IMR-90 (cell line): Measurements from ENCODE around the gene C11orf98. TPM values are rescaled to one million over a fixed set of nuclear protein-coding genes. Genes with fewer than 3 reads are reported as not detected.
"Not testable (repeated sequence)": the region's sequence is repeated elsewhere in the genome, so short reads cannot be mapped to it uniquely, and the experiment has no call there.

Experiments
- ATAC-seq: fragments of 200-7000 bp; cut with Tn5 transposase; 2 replicates; pipeline ENCODE4 v1.9.1; 2020; ENCODE audit warnings: low read depth, mild to moderate bottlenecking, moderate library complexity
- BruUV-seq: library from RNA; stranded (reverse); fragments of 400-500 nt; replicated peaks from 2 replicates; lab custom pipeline; 2021; lab: Mats Ljungman, UMichigan
- CTCF ChIA-PET: fragments of 300-600 bp; formaldehyde crosslinking; extraction: SDS; loops from one replicate; lab custom pipeline; 2021; ENCODE audit warnings: antibody characterized with exemption; lab: Yijun Ruan, JAX
- POLR2A ChIA-PET: fragments of 300-600 bp; sonication (Branson Sonifier 250); formaldehyde crosslinking; loops from one replicate; lab custom pipeline; 2022; ENCODE audit warnings: antibody characterized with exemption; ENCODE audit not compliant: unreplicated experiment; lab: Charles Lee
- DNase-seq: peaks from one replicate; pipeline ENCODE4 v3.0.0; 2013
- H2AFZ ChIP-seq: replicated peaks from 2 replicates; pipeline ENCODE3; 2013; ENCODE audit warnings: low read length, mild to moderate bottlenecking; ENCODE audit not compliant: poor library complexity
- H2AK5ac ChIP-seq: 2 replicates; pipeline ENCODE4 v1.6.1; 2013; ENCODE audit warnings: low read depth, low read length, inconsistent platforms
- H2AK9ac ChIP-seq: replicated peaks from 2 replicates; pipeline ENCODE3; 2013; ENCODE audit warnings: mild to moderate bottlenecking, low read depth, low read length, moderate library complexity; ENCODE audit not compliant: poor library complexity
- H2BK120ac ChIP-seq: 2 replicates; pipeline ENCODE4 v1.6.1; 2013; ENCODE audit warnings: low read depth, low read length, inconsistent platforms
- H2BK15ac ChIP-seq: 3 replicates; pipeline ENCODE4 v1.6.1; 2013; ENCODE audit warnings: low read depth, low read length, inconsistent platforms
- H2BK20ac ChIP-seq: 2 replicates; pipeline ENCODE4 v1.6.1; 2013; ENCODE audit warnings: low read depth, mild to moderate bottlenecking, inconsistent platforms, low read length, moderate library complexity
- H2BK5ac ChIP-seq: 2 replicates; pipeline ENCODE4 v1.6.1; 2013; ENCODE audit warnings: mild to moderate bottlenecking, low read depth, low read length, inconsistent platforms; ENCODE audit not compliant: poor library complexity, severe bottlenecking
- H3K14ac ChIP-seq: replicated peaks from 2 replicates; pipeline ENCODE4 v1.6.1; 2013; ENCODE audit warnings: low read depth, low read length, inconsistent platforms
- H3K18ac ChIP-seq: 2 replicates; pipeline ENCODE4 v1.6.1; 2013; ENCODE audit warnings: low read depth, low read length, control low read depth
- H3K23ac ChIP-seq: 2 replicates; pipeline ENCODE4 v1.6.1; 2013; ENCODE audit warnings: low read depth, low read length, inconsistent platforms
- H3K27ac ChIP-seq: 2 replicates; pipeline ENCODE4 v1.5.1; 2013; ENCODE audit warnings: mild to moderate bottlenecking, control low read depth, low read length; ENCODE audit not compliant: insufficient read depth
- H3K27me3 ChIP-seq: 2 replicates; pipeline ENCODE4 v1.6.1; 2013; ENCODE audit warnings: low read length; ENCODE audit not compliant: control insufficient read depth, insufficient read depth
- H3K36me3 ChIP-seq: 2 replicates; pipeline ENCODE4 v1.6.1; 2013; ENCODE audit warnings: low read length, mixed read lengths; ENCODE audit not compliant: control insufficient read depth, insufficient read depth
- H3K4ac ChIP-seq: 2 replicates; pipeline ENCODE4 v1.6.1; 2013; ENCODE audit warnings: low read depth, low read length, inconsistent platforms
- H3K4me1 ChIP-seq: 2 replicates; pipeline ENCODE4 v1.6.1; 2013; ENCODE audit warnings: low read length, mixed read lengths; ENCODE audit not compliant: control insufficient read depth, insufficient read depth
- H3K4me2 ChIP-seq: 2 replicates; pipeline ENCODE4 v1.6.1; 2013; ENCODE audit warnings: low read depth, mild to moderate bottlenecking, control low read depth, low read length, moderate library complexity
- H3K4me3 ChIP-seq: 2 replicates; pipeline ENCODE4 v1.5.1; 2013; ENCODE audit warnings: low read depth, mild to moderate bottlenecking, control low read depth, low read length, moderate library complexity; ENCODE audit not compliant: insufficient read depth
- H3K56ac ChIP-seq: 2 replicates; pipeline ENCODE4 v1.6.1; 2013; ENCODE audit warnings: low read length, inconsistent platforms; ENCODE audit not compliant: insufficient read depth; ENCODE audit errors: extremely low read depth
- H3K79me1 ChIP-seq, 2 experiments: 2 replicates each; pipeline ENCODE4 v1.6.1; 2013; ENCODE audit warnings: low read length in 2 of 2, inconsistent platforms in 1 of 2, low read depth in 1 of 2
- H3K9ac ChIP-seq: 2 replicates; pipeline ENCODE4 v1.6.1; 2013; ENCODE audit warnings: low read depth, low read length, control low read depth
- H3K9me1 ChIP-seq: 2 replicates; pipeline ENCODE4 v1.6.1; 2013; ENCODE audit warnings: low read length, inconsistent platforms; ENCODE audit not compliant: insufficient read depth
- H3K9me3 ChIP-seq: 2 replicates; pipeline ENCODE4 v1.6.1; 2013; ENCODE audit warnings: low read length; ENCODE audit not compliant: control insufficient read depth, insufficient read depth
- H4K20me1 ChIP-seq: 2 replicates; pipeline ENCODE4 v1.6.1; 2013; ENCODE audit warnings: low read length, inconsistent platforms; ENCODE audit not compliant: insufficient read depth
- H4K5ac ChIP-seq: 2 replicates; pipeline ENCODE4 v1.6.1; 2013; ENCODE audit warnings: mild to moderate bottlenecking, low read depth, low read length, control low read depth
- H4K8ac ChIP-seq, 2 experiments: 2 replicates each; pipeline ENCODE4 v1.6.1; 2013; ENCODE audit warnings: low read depth in 2 of 2, low read length in 2 of 2, control low read depth in 1 of 2, inconsistent platforms in 1 of 2
- H4K91ac ChIP-seq: 2 replicates; pipeline ENCODE4 v1.6.1; 2013; ENCODE audit warnings: low read depth, low read length, inconsistent platforms; ENCODE audit not compliant: insufficient read depth
- BHLHE40 ChIP-seq: fragments of 150-350 bp; IDR thresholded peaks from 2 replicates; pipeline ENCODE4 v1.6.1; 2016; ENCODE audit warnings: mild to moderate bottlenecking, low read depth, low read length
- MAZ ChIP-seq: IDR thresholded peaks from 2 replicates; pipeline ENCODE4 v1.6.1; 2012; ENCODE audit warnings: low read depth, mild to moderate bottlenecking, low read length, improper control_type of control experiment, moderate library complexity, borderline replicate concordance
- WGBS, 2 experiments: methylation state at CpG; one replicate each; pipeline versions ENCODE4 v1.1.5 to v1.1.7; 2013; ENCODE audit warnings: missing lambda C conversion rate in 2 of 2; ENCODE audit not compliant: insufficient read length in 1 of 2; ENCODE audit errors: extremely low coverage in 2 of 2; 5-methylcytosine and 5-hydroxymethylcytosine counted together
- dilution Hi-C: fragments of 300-500 bp; cut with HindIII; formaldehyde crosslinking; loops from one replicate; pipeline ENCODE4 v1.14.3; 2018; ENCODE audit warnings: low sequenced_read_pairs; ENCODE audit not compliant: unreplicated experiment
- in situ Hi-C: fragments of 300-500 bp; cut with MboI; formaldehyde crosslinking; loops from 3 replicates; pipeline ENCODE4 v1.14.3; 2019; ENCODE audit warnings: low sequenced_read_pairs, inconsistent platforms, mixed read lengths
- intact Hi-C: fragments of 100-400 bp; cut with micrococcal nuclease; formaldehyde crosslinking; loops from 2 replicates; pipeline ENCODE4 v1.10.0; 2022
- polyA plus RNA-seq, 3 experiments: library from polyadenylated mRNA; depleted of rRNA; stranded (reverse); fragments of >200 nt; gene quantifications; 2 replicates each; pipeline ENCODE4 v1.2.3, GENCODE V29; 2012; ENCODE audit warnings: low replicate concordance in 1 of 3
- total RNA-seq: library from RNA; depleted of rRNA; stranded (reverse); fragments of >200 nt; gene quantifications from 2 replicates; pipeline ENCODE4 v1.2.3, GENCODE V29; 2012
- TF ChIP-seq, protein P1 (sequence below): conservative IDR thresholded peaks from 2 replicates; pipeline ENCODE4 v1.5.1; 2012; ENCODE audit warnings: mild to moderate bottlenecking, low read depth, low read length, improper control_type of control experiment

C11orf98 gene
- total and polyA plus RNA-seq, 2 of the 4 experiments (the other 2 are of a cell fraction), result 41.2 to 62.3 TPM

DNA sequence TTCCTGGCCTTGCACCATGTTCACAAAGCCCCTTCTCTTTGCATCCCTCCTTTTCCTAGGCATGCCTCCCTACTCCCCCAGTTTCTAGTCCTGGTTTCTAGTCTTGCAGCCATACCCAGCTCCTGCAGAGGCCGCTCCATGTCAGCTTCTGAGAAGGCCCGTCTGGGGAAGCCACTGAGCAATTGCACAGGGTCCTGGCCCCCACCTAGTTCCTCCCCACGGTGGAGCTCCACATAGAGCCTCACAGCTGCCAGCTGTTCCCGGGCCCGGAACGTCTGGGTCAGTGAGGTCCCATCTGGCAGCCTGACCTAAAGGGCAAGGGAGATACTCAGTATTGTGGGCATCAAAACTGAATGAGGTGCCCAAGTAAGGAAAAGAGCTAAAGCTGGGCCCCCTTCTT is 11.7 kb upstream of the C11orf98 start:
- Histone ChIP-seq H3K4me2 (no peak overlapping the region), H4K20me1 (no peaks in the 10 kb centered on the region), H3K27ac (no peak overlapping the region), H3K9me3 (no peaks in the 10 kb centered on the region), H2BK120ac (no peak overlapping the region), H3K4me1 (peaks cover 10% of the 10 kb centered on the region), H3K79me1 (peaks cover 14 to 42% of the 10 kb centered on the region in 2 experiments; a peak in 3 of 4 replicates), H4K91ac (no peak overlapping the region), H3K23ac (no peak overlapping the region), H3K18ac (no peak overlapping the region), H2BK15ac (no peak overlapping the region), H3K14ac (no peak overlapping the region), H3K9ac (no peak overlapping the region), H2BK5ac (no peak overlapping the region), H3K4ac (no peak overlapping the region), H2AFZ (no peak overlapping the region), H3K4me3 (no peak overlapping the region), H2AK9ac (no peak overlapping the region), H2BK20ac (no peak overlapping the region), H3K9me1 (peaks cover 4% of the 10 kb centered on the region; the same call in 1 of the 2 replicates), H3K56ac (no peak overlapping the region), H3K27me3 (no peaks in the 10 kb centered on the region), H4K8ac (no peak overlapping the region), H2AK5ac (no peak overlapping the region), H4K5ac (no peak overlapping the region), H3K36me3 (peaks cover 19% of the 10 kb centered on the region)
- POLR2A ChIA-PET, result no interaction called here
- intact Hi-C loops (no loop called here), dilution Hi-C loops (no loop called here), in situ Hi-C loops (no loop called here)
- TF ChIP-seq MAZ, result no peak
- TF ChIP-seq, protein P1, sequence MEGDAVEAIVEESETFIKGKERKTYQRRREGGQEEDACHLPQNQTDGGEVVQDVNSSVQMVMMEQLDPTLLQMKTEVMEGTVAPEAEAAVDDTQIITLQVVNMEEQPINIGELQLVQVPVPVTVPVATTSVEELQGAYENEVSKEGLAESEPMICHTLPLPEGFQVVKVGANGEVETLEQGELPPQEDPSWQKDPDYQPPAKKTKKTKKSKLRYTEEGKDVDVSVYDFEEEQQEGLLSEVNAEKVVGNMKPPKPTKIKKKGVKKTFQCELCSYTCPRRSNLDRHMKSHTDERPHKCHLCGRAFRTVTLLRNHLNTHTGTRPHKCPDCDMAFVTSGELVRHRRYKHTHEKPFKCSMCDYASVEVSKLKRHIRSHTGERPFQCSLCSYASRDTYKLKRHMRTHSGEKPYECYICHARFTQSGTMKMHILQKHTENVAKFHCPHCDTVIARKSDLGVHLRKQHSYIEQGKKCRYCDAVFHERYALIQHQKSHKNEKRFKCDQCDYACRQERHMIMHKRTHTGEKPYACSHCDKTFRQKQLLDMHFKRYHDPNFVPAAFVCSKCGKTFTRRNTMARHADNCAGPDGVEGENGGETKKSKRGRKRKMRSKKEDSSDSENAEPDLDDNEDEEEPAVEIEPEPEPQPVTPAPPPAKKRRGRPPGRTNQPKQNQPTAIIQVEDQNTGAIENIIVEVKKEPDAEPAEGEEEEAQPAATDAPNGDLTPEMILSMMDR, result no peak
- no peak for TF ChIP-seq BHLHE40
- ATAC-seq (no peak), DNase-seq (no peak)
- no TSS peak for BruUV-seq
- WGBS, 2 experiments, result no CpG with 5 or more reads among the region's 6 CpGs
- CTCF ChIA-PET, result no interaction called here

DNA sequence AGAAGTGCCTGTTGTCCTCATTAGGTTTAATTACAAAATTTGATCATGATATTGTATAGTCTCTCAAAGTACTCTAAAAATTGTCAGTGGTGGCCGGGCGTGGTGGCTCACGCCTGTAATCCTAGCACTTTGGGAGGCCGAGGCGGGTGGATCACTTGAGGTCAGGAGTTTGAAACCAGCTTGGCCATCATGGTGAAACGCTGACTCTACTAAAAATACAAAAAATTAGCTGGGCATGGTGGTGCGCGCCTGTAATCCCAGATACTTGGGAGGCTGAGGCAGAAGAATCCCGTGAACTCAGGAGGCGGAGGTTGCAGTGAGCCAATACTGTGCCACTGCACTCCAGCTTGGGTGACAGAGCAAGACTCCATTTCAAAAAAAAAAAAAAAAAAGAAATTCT is 10.4 kb upstream of the C11orf98 start:
- in situ Hi-C loops, H4K5ac ChIP-seq, BruUV-seq, H2BK5ac ChIP-seq, H2AK9ac ChIP-seq, dilution Hi-C loops, H3K4me1 ChIP-seq, H2BK15ac ChIP-seq, H3K9ac ChIP-seq, H2AK5ac ChIP-seq, H3K4ac ChIP-seq, H3K9me1 ChIP-seq, H3K18ac ChIP-seq, H3K4me2 ChIP-seq, H3K56ac ChIP-seq, H4K91ac ChIP-seq, ATAC-seq, H4K8ac ChIP-seq, H2AFZ ChIP-seq, H3K14ac ChIP-seq, intact Hi-C loops, DNase-seq, H4K20me1 ChIP-seq, CTCF ChIA-PET, H3K4me3 ChIP-seq, H3K23ac ChIP-seq, H3K27ac ChIP-seq, H2BK20ac ChIP-seq, H3K27me3 ChIP-seq, H2BK120ac ChIP-seq, H3K9me3 ChIP-seq: not testable (repeated sequence)
- peaks cover 18 to 52% of the 10 kb centered on the region in 2 experiments; a peak in 3 of 4 replicates for H3K79me1 ChIP-seq
- peaks cover 19% of the 10 kb centered on the region for H3K36me3 ChIP-seq
- POLR2A ChIA-PET, result interaction anchor here (0.6 kb wide), 1 partner anchor 44 kb away, joined by 6 read pairs; no protein-coding TSS in a partner anchor
- WGBS, 2 experiments, result 94% methylated on average over 6 of the region's 10 CpGs; no CpG with 5 or more reads in 1 of the 2 experiments
